ENCODE results near the gene GHRHR.

- TF ChIP-seq GATA2 (IDR thresholded peaks at IDR 0.05; ENCODE audit: low read depth, low read length) (no peak), GATA3 (IDR thresholded peaks at IDR 0.05; ENCODE audit: low read depth, low read length) (no peak)
These were observed 26.3 kb upstream of the GHRHR start for GRCh38 chr7:30937416-30937815.

All from SH-SY5Y (cell line).